ENCODE measurements around the gene NSD2.

GRCh38 chr4:1952719-1953118, 81.5 kb downstream of the NSD2 start:
- TF ChIP-seq, protein P1, sequence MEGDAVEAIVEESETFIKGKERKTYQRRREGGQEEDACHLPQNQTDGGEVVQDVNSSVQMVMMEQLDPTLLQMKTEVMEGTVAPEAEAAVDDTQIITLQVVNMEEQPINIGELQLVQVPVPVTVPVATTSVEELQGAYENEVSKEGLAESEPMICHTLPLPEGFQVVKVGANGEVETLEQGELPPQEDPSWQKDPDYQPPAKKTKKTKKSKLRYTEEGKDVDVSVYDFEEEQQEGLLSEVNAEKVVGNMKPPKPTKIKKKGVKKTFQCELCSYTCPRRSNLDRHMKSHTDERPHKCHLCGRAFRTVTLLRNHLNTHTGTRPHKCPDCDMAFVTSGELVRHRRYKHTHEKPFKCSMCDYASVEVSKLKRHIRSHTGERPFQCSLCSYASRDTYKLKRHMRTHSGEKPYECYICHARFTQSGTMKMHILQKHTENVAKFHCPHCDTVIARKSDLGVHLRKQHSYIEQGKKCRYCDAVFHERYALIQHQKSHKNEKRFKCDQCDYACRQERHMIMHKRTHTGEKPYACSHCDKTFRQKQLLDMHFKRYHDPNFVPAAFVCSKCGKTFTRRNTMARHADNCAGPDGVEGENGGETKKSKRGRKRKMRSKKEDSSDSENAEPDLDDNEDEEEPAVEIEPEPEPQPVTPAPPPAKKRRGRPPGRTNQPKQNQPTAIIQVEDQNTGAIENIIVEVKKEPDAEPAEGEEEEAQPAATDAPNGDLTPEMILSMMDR (IDR thresholded peaks at IDR 0.05; ENCODE audit: poor library complexity, severe bottlenecking), result no peak
- TF ChIP-seq MXI1 (conservative IDR thresholded peaks at IDR 0.05; ENCODE audit: poor library complexity, severe bottlenecking) (no peak), EZH2 (IDR thresholded peaks at IDR 0.05; ENCODE audit: borderline replicate concordance, insufficient read depth, low read length, poor library complexity, severe bottlenecking) (no peak), POLR2AphosphoS5 (IDR thresholded peaks at IDR 0.05) (no peak), TAF1 (IDR thresholded peaks at IDR 0.05; ENCODE audit: low read depth) (no peak), RAD21 (conservative IDR thresholded peaks at IDR 0.05) (no peak), EP300 (conservative IDR thresholded peaks at IDR 0.05; ENCODE audit: poor library complexity, severe bottlenecking) (no peak), SMC3 (conservative IDR thresholded peaks at IDR 0.05; ENCODE audit: poor library complexity) (no peak)
- TF ChIP-seq, protein P2, sequence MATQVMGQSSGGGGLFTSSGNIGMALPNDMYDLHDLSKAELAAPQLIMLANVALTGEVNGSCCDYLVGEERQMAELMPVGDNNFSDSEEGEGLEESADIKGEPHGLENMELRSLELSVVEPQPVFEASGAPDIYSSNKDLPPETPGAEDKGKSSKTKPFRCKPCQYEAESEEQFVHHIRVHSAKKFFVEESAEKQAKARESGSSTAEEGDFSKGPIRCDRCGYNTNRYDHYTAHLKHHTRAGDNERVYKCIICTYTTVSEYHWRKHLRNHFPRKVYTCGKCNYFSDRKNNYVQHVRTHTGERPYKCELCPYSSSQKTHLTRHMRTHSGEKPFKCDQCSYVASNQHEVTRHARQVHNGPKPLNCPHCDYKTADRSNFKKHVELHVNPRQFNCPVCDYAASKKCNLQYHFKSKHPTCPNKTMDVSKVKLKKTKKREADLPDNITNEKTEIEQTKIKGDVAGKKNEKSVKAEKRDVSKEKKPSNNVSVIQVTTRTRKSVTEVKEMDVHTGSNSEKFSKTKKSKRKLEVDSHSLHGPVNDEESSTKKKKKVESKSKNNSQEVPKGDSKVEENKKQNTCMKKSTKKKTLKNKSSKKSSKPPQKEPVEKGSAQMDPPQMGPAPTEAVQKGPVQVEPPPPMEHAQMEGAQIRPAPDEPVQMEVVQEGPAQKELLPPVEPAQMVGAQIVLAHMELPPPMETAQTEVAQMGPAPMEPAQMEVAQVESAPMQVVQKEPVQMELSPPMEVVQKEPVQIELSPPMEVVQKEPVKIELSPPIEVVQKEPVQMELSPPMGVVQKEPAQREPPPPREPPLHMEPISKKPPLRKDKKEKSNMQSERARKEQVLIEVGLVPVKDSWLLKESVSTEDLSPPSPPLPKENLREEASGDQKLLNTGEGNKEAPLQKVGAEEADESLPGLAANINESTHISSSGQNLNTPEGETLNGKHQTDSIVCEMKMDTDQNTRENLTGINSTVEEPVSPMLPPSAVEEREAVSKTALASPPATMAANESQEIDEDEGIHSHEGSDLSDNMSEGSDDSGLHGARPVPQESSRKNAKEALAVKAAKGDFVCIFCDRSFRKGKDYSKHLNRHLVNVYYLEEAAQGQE (IDR thresholded peaks at IDR 0.05; ENCODE audit: borderline replicate concordance), result no peak
